ENCODE data around the gene CRACR2A. TPM values are rescaled to one million over a fixed set of nuclear protein-coding genes. Genes with fewer than 3 reads are reported as not detected.

Gene CRACR2A
- total RNA-seq, 1 experiment from 2014 or later, result 0.92 TPM

- Histone ChIP-seq H3K4me1 (ENCODE audit: control insufficient read depth, insufficient read depth, low read length) (no peaks in the 10 kb centered on the region), H3K9me3 (ENCODE audit: control insufficient read depth, insufficient read depth, low read depth, low read length) (no peaks in the 10 kb centered on the region), H3K27me3 (ENCODE audit: control insufficient read depth, insufficient read depth, low read length) (no peaks in the 10 kb centered on the region; the same call in 1 of the 2 replicates), H3K4me3 (ENCODE audit: low read depth in 2 of 2, low read length in 2 of 2) (no peak overlapping the region), H3K36me3 (ENCODE audit: control insufficient read depth, insufficient read depth, low read length) (no peaks in the 10 kb centered on the region), H3K27ac (ENCODE audit: low read length) (no peak overlapping the region)
- DNase-seq (ENCODE audit: low read depth, low spot score) (no peak), ATAC-seq (no peak)
- in situ Hi-C loops (cut with HindIII; ENCODE audit: low pct_unique_long_range_greater_than_20kb, low sequenced_read_pairs) (no loop called here), intact Hi-C loops (cut with micrococcal nuclease; ENCODE audit: unreplicated experiment) (no loop called here)
- TF ChIP-seq, protein P1, sequence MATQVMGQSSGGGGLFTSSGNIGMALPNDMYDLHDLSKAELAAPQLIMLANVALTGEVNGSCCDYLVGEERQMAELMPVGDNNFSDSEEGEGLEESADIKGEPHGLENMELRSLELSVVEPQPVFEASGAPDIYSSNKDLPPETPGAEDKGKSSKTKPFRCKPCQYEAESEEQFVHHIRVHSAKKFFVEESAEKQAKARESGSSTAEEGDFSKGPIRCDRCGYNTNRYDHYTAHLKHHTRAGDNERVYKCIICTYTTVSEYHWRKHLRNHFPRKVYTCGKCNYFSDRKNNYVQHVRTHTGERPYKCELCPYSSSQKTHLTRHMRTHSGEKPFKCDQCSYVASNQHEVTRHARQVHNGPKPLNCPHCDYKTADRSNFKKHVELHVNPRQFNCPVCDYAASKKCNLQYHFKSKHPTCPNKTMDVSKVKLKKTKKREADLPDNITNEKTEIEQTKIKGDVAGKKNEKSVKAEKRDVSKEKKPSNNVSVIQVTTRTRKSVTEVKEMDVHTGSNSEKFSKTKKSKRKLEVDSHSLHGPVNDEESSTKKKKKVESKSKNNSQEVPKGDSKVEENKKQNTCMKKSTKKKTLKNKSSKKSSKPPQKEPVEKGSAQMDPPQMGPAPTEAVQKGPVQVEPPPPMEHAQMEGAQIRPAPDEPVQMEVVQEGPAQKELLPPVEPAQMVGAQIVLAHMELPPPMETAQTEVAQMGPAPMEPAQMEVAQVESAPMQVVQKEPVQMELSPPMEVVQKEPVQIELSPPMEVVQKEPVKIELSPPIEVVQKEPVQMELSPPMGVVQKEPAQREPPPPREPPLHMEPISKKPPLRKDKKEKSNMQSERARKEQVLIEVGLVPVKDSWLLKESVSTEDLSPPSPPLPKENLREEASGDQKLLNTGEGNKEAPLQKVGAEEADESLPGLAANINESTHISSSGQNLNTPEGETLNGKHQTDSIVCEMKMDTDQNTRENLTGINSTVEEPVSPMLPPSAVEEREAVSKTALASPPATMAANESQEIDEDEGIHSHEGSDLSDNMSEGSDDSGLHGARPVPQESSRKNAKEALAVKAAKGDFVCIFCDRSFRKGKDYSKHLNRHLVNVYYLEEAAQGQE (IDR thresholded peaks at IDR 0.05; ENCODE audit: insufficient read depth in 1 of 2, low read depth in 2 of 2, low read length in 1 of 2), result no peak
- TF ChIP-seq CTCF (IDR thresholded peaks at IDR 0.05) (no peak), TCF7L2 (IDR thresholded peaks at IDR 0.05; ENCODE audit: low read depth, low read length) (no peak)
- BruUV-seq (replicated peaks), result no TSS peak
- ChIA-PET CTCF (no interaction called here), POLR2A (no interaction called here)
Measured at GRCh38 chr12:3792623-3793288, 39.8 kb upstream of the CRACR2A start.

DNA sequence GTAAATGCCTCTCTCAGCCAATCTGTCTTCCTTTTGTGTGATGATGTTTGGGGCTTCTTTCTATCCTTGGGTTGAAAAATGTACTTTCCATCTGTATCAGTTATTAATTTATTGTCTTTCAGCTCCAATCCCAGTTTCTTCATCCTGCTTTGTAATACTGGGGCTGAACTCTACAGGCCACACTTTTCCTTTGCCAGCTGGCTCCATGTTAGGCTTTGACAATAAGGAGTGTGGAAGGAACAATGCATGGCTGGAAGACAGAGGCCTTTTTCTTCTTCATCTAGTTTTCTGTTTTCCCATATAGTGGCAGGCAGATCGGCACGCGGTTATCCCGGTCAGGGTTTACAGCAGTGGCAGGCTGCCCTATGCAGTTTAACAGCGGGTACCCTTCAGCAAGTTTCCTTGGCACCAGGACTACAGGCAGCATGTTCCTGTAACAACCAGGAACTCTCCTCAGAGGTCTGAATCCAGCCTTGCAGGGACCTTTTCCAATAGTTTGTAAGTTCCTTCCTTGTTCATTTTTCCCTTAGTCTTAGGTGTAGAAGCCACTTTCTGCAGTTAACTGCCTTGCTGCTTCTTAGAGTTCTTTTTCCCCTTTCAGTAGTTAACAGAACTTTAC is 38.5 kb upstream of the CRACR2A start:
- DNase-seq (ENCODE audit: low read depth, low spot score) (no peak), ATAC-seq (no peak)
- Histone ChIP-seq H3K27me3 (ENCODE audit: control insufficient read depth, insufficient read depth, low read length) (no peaks in the 10 kb centered on the region; the same call in 1 of the 2 replicates), H3K27ac (ENCODE audit: low read length) (no peak overlapping the region), H3K9me3 (ENCODE audit: control insufficient read depth, insufficient read depth, low read depth, low read length) (no peaks in the 10 kb centered on the region), H3K4me3 (ENCODE audit: low read depth in 2 of 2, low read length in 2 of 2) (no peak overlapping the region), H3K36me3 (ENCODE audit: control insufficient read depth, insufficient read depth, low read length) (no peaks in the 10 kb centered on the region), H3K4me1 (ENCODE audit: control insufficient read depth, insufficient read depth, low read length) (no peaks in the 10 kb centered on the region)
- intact Hi-C loops (cut with micrococcal nuclease; ENCODE audit: unreplicated experiment), result no loop called here
- BruUV-seq (replicated peaks), result no TSS peak
- ChIA-PET POLR2A (no interaction called here), CTCF (no interaction called here)
- TF ChIP-seq, protein P1 (IDR thresholded peaks at IDR 0.05; ENCODE audit: insufficient read depth in 1 of 2, low read depth in 2 of 2, low read length in 1 of 2), result no peak
- TF ChIP-seq CTCF (IDR thresholded peaks at IDR 0.05) (no peak), TCF7L2 (IDR thresholded peaks at IDR 0.05; ENCODE audit: low read depth, low read length) (no peak), POLR2AphosphoS5 (IDR thresholded peaks at IDR 0.05; ENCODE audit: low read depth, low read length) (no peak), SIN3A (IDR thresholded peaks at IDR 0.05; ENCODE audit: borderline replicate concordance, insufficient read depth, low read depth, low read length) (no peak)
- in situ Hi-C loops (cut with HindIII; ENCODE audit: low pct_unique_long_range_greater_than_20kb, low sequenced_read_pairs), result no loop called here

Data from Panc1 (cell line).